Measurements from ENCODE around the gene MAB21L4.

Gene MAB21L4

GRCh38 chr2:240925568-240926515 lies 29.9 kb upstream of the MAB21L4 start:
- no peak for DNase-seq

GRCh38 chr2:240925191-240925567 lies 29.2 kb upstream of the MAB21L4 start:
- DNase-seq, result no peak

GRCh38 chr2:240922982-240923537 lies 27.1 kb upstream of the MAB21L4 start:
- DNase-seq, result no peak

GRCh38 chr2:240922245-240922981 lies 26.5 kb upstream of the MAB21L4 start:
- DNase-seq, result no peak

- no peak for DNase-seq
Observed at GRCh38 chr2:240921995-240922244, 26.0 kb upstream of the MAB21L4 start.

- DNase-seq, result no peak
Observed at GRCh38 chr2:240921311-240921994, 25.5 kb upstream of the MAB21L4 start.

GRCh38 chr2:240920783-240921231 lies 24.9 kb upstream of the MAB21L4 start:
- DNase-seq, result no peak

GRCh38 chr2:240919786-240920782 lies 24.1 kb upstream of the MAB21L4 start:
- DNase-seq, result no peak

- no peak for DNase-seq
Observed at GRCh38 chr2:240919161-240919781, 23.3 kb upstream of the MAB21L4 start.

GRCh38 chr2:240918258-240919091 lies 22.5 kb upstream of the MAB21L4 start:
- no peak for DNase-seq

GRCh38 chr2:240917684-240918257 lies 21.8 kb upstream of the MAB21L4 start:
- no peak for DNase-seq

GRCh38 chr2:240917009-240917683 lies 21.2 kb upstream of the MAB21L4 start:
- no peak for DNase-seq

GRCh38 chr2:240916571-240917008 lies 20.6 kb upstream of the MAB21L4 start:
- peak in 6 of 56 donors; percentile 11 to 41 (median 24) for DNase-seq

GRCh38 chr2:240915526-240916341 lies 19.8 kb upstream of the MAB21L4 start:
- DNase-seq, result peak in 1 of 56 donors; percentile 17

- no peak for DNase-seq
Observed at GRCh38 chr2:240914645-240915525, 18.9 kb upstream of the MAB21L4 start.
